ENCODE measurements around the gene FRMD1. TPM values are rescaled to one million over a fixed set of nuclear protein-coding genes. Genes with fewer than 3 reads are reported as not detected.
"Not testable (repeated sequence)": the region's sequence is repeated elsewhere in the genome, so short reads cannot be mapped to it uniquely, and the experiment has no call there.

FRMD1 gene
- total and polyA plus RNA-seq, 2 donors: 0.03 to 0.21 TPM

DNA sequence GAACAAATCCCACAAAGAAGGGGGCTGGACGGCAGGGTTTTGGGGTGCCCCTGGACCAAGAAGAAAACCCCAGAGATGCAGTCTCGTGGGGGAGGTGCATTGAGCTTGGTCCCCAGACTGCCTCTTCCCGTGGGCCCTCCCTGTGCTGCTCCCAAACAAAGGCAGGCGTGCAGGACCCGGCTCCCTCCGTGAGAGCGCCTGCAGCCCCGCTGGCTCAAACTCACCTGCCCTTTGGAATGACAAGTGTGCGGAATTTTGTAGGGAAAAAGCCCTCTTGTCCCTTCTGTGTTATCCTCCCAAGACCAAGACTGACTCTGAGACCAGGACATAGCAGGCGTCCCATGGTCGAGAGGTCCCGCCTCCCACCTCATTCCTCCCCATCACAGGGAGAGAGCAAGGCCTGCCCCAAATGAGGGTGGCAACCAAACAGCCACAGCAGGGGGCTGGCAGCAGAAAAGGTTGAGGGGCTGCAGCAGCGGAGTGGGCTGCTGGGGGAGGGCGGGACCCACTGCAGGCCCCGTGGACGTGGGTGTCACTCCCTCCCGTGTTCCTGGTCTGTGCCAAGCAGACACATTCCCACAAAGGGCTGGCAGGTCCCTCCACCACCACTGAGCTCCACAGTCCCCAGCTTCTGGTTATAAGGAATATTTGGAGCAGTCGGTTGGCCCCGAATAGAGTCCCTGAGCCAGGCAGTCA, 5.6 kb upstream of the FRMD1 start:
- Histone ChIP-seq H3K4me1 (ENCODE audit: insufficient read depth) (no peaks in the 10 kb centered on the region), H3K36me3 (ENCODE audit: insufficient read depth) (no peaks in the 10 kb centered on the region), H3K27ac (ENCODE audit: low read depth) (no peak overlapping the region), H3K4me3 (ENCODE audit: low read depth, low read length) (no peak overlapping the region)
- DNase-seq (ENCODE audit: extremely low spot score): no peak
- 92% methylated on average over 19 of the region's 19 CpGs for WGBS

- H3K27ac ChIP-seq (ENCODE audit: low read depth): no peak overlapping the region
- H3K4me1 ChIP-seq (ENCODE audit: insufficient read depth): no peaks in the 10 kb centered on the region
- DNase-seq (ENCODE audit: extremely low spot score): no peak
- H3K4me3 ChIP-seq (ENCODE audit: low read depth, low read length): no peak overlapping the region
- no peaks in the 10 kb centered on the region for H3K36me3 ChIP-seq (ENCODE audit: insufficient read depth)
- 65% methylated on average over 5 of the region's 5 CpGs for WGBS
These were observed 4.5 kb upstream of the FRMD1 start for GRCh38 chr6:168083514-168083885.

- DNase-seq (ENCODE audit: extremely low spot score): no peak
- Histone ChIP-seq H3K4me3 (ENCODE audit: low read depth, low read length) (no peak overlapping the region), H3K4me1 (ENCODE audit: insufficient read depth) (no peaks in the 10 kb centered on the region), H3K27ac (ENCODE audit: low read depth) (no peak overlapping the region), H3K36me3 (ENCODE audit: insufficient read depth) (no peaks in the 10 kb centered on the region)
- WGBS: 65% methylated on average over 17 of the region's 17 CpGs
These were observed 4.0 kb upstream of the FRMD1 start for GRCh38 chr6:168082860-168083513.

DNA sequence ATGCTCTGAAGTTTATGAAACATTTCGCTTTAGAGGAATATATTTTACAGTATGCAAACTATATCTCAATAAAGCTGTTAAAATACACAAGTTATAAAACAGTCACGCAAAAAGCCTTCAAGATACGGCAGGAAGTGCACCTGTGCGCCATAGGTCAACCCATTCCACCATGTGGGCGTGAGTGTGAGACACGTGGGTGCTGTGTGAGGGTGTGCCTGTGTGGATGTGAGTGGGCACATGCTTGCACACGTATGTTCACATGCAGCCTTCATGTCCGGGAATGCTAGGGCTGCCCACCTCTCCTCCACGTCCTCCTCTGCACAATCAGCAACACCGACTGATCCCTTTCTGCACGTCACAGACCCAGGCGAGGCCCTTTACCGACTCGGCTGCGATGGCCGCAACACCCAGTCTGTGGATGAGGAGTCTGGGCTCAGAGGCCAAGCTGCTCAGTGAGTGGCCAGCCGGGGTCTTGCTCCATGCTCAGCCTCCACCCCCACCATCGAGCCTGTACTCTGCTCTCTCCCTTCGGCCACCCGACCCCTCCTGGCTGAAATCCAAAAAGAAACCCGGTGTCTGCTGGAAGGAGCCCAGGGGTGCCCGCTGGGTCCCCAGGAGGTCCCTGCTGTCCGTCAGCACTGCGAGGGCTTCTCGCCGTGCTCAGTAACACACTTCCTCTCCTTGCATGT, 3.0 kb upstream of the FRMD1 start:
- no peaks in the 10 kb centered on the region for H3K4me1 ChIP-seq (ENCODE audit: insufficient read depth)
- no peaks in the 10 kb centered on the region for H3K36me3 ChIP-seq (ENCODE audit: insufficient read depth)
- no peak overlapping the region for H3K27ac ChIP-seq (ENCODE audit: low read depth)
- H3K4me3 ChIP-seq (ENCODE audit: low read depth, low read length): no peak overlapping the region
- WGBS: 84% methylated on average over 26 of the region's 26 CpGs
- no peak for DNase-seq (ENCODE audit: extremely low spot score)

DNA sequence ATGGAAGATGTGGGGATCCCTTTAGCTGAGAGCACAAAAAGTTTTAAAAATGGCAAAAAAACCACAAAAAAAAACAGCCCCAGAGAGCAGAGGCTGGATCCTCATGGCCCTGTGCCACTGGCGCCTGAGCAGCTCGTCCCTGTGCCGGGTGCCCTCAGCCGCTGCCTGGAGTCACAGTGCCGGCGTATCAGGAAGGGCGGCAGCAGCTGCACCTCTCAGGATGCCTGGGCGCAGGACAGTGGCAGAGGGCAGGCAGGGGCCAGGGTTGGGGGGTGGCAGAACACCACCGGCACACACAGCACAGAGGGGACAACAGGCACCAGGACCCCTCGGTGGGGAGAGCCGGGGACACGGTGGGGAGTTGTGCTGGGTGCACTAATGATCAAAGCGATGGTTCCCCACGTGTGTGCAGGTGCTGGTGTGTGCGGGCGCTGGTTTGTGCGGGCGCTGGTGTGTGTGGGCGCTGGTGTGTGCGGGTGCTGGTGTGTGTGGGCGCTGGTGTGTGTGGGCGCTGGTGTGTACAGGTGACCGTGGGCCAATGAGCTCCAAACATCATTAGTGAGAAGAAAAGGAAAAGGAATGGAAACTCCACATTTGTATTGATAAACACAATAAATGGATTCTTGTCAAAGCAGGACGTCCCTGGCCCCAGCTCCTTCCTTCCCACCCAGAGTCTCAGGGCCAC, 1.5 kb upstream of the FRMD1 start:
- DNase-seq (ENCODE audit: extremely low spot score): no peak
- WGBS: 89% methylated on average over 24 of the region's 24 CpGs

DNA sequence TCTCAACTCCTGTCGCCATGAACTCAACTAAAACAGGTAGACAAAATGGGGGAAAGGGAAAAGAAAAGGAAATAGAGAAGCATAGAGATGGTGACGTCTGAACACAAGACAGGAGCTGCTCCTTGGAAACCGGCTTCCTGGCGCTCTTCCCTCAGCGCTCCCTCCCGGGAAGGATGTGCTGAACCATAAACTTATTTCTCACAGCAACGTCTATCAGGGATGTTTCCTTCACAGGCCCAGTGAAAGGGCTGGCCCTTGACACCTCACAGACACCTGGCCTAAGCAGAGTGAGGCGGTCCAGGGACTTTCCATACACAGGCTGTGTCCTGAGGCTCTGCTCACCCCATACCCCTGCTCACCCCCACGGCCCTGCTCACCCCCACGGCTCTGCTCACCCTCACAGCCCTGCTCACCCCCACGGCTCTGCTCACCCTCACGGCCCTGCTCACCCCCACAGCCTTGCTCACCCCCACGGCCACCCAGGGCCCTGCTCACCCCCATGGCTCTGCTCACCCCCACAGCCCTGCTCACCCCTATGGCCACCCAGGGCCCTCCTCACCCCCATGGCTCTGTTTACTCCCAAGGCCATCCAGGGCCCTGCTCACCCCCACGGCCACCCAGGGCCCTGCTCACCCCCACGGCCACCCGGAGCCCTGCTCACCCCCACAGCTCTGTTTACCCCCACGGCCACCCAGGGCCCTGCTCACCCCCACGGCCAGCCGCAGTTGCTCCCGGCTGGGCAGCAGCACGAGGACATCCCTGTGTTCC, 653 bp downstream of the FRMD1 start:
- Histone ChIP-seq H3K36me3 (ENCODE audit: insufficient read depth) (no peaks in the 10 kb centered on the region), H3K4me1 (ENCODE audit: insufficient read depth) (no peaks in the 10 kb centered on the region), H3K4me3 (ENCODE audit: low read depth, low read length) (no peak overlapping the region), H3K27ac (ENCODE audit: low read depth) (no peak overlapping the region)
- no peak for DNase-seq (ENCODE audit: extremely low spot score)
- WGBS: 65% methylated on average over 21 of the region's 21 CpGs

More for the DNA sequence above, 1.5 kb upstream of the FRMD1 start:
- Histone ChIP-seq H3K27ac (ENCODE audit: low read depth) (no peak overlapping the region), H3K36me3 (ENCODE audit: insufficient read depth) (no peaks in the 10 kb centered on the region), H3K4me3 (ENCODE audit: low read depth, low read length) (no peak overlapping the region), H3K4me1 (ENCODE audit: insufficient read depth) (no peaks in the 10 kb centered on the region)

DNA sequence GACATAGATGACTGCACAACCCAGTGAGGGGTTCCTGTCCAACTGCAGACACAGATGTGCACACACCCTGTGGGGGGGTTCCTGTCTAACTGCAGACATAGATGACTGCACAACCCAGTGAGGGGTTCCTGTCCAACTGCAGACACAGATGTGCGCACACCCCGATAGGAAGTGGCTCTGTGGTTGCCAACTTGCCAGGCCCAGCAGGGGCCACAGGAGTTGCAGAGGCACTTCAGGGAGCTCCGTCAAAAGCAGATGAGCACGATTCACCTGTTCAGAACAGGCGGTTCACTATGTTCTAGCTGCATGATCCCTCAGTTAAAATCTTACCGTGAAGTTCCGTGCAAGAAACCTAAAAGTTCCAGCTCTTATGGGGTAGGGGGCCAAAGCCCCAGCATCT, 1.6 kb downstream of the FRMD1 start:
- not testable (repeated sequence) for H3K36me3 ChIP-seq (ENCODE audit: insufficient read depth); DNase-seq (ENCODE audit: extremely low spot score); H3K4me1 ChIP-seq (ENCODE audit: insufficient read depth); H3K27ac ChIP-seq (ENCODE audit: low read depth); H3K4me3 ChIP-seq (ENCODE audit: low read depth, low read length)
- 91% methylated on average over 7 of the region's 7 CpGs for WGBS

DNA sequence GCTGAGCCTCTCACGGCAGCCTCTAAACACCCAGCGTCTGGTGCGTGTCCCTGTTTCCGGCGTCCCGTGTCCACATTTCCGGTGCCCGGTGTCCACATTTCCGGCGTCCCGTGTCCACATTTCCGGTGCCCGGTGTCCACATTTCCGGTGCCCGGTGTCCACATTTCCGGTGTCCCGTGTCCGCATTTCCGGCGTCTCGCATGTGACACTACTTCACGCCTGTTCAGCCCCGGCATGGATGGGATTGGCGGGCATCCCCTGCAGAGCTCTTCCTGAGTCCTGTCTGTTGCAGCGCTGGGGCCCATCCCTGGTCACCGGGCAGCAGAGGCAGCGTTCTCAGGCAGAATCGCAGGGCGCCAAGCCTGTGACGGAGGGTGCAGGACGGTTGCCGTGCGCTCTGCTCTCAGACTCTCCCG, 3.2 kb downstream of the FRMD1 start:
- Histone ChIP-seq H3K4me1 (ENCODE audit: insufficient read depth) (no peaks in the 10 kb centered on the region), H3K27ac (ENCODE audit: low read depth) (no peak overlapping the region), H3K4me3 (ENCODE audit: low read depth, low read length) (no peak overlapping the region), H3K36me3 (ENCODE audit: insufficient read depth) (no peaks in the 10 kb centered on the region)
- 91% methylated on average over 33 of the region's 34 CpGs for WGBS
- DNase-seq (ENCODE audit: extremely low spot score): no peak

GRCh38 chr6:168075216-168075615, 3.8 kb downstream of the FRMD1 start:
- 89% methylated on average over 13 of the region's 13 CpGs for WGBS
- Histone ChIP-seq H3K4me1 (ENCODE audit: insufficient read depth) (no peaks in the 10 kb centered on the region), H3K27ac (ENCODE audit: low read depth) (no peak overlapping the region), H3K4me3 (ENCODE audit: low read depth, low read length) (no peak overlapping the region), H3K36me3 (ENCODE audit: insufficient read depth) (no peaks in the 10 kb centered on the region)
- DNase-seq (ENCODE audit: extremely low spot score): no peak

- WGBS: 75% methylated on average over 13 of the region's 13 CpGs
These were observed 4.9 kb downstream of the FRMD1 start for GRCh38 chr6:168073937-168074730.

DNA sequence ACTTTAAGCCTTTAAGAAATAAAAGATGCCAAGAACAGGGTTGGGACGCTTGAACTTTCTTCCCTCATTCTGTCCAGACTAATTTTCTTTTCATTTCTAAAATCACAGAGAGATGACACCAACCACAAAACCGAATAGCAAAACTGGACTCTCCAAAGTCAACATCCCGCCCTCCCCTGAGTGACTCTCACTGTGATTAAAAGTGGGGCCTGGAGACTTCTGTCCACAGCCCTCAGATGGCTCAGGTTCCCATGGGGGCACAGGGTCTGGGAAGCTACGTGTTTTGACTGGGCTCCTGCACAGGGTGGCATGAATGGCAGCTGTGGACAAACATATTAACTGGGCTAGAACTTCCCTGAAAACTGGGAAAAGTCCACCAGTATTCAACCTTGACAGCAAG, 6.3 kb downstream of the FRMD1 start:
- H3K27ac ChIP-seq (ENCODE audit: low read depth): no peak overlapping the region
- no peak overlapping the region for H3K4me3 ChIP-seq (ENCODE audit: low read depth, low read length)
- H3K4me1 ChIP-seq (ENCODE audit: insufficient read depth): no peaks in the 10 kb centered on the region
- H3K36me3 ChIP-seq (ENCODE audit: insufficient read depth): no peaks in the 10 kb centered on the region
- no peak for DNase-seq (ENCODE audit: extremely low spot score)
- WGBS: 75% methylated on average over 4 of the region's 4 CpGs

More at GRCh38 chr6:168073937-168074730, 4.9 kb downstream of the FRMD1 start:
- no peak overlapping the region for H3K27ac ChIP-seq (ENCODE audit: low read depth)
- no peaks in the 10 kb centered on the region for H3K36me3 ChIP-seq (ENCODE audit: insufficient read depth)
- no peaks in the 10 kb centered on the region for H3K4me1 ChIP-seq (ENCODE audit: insufficient read depth)
- no peak overlapping the region for H3K4me3 ChIP-seq (ENCODE audit: low read depth, low read length)
- DNase-seq (ENCODE audit: extremely low spot score): no peak

DNA sequence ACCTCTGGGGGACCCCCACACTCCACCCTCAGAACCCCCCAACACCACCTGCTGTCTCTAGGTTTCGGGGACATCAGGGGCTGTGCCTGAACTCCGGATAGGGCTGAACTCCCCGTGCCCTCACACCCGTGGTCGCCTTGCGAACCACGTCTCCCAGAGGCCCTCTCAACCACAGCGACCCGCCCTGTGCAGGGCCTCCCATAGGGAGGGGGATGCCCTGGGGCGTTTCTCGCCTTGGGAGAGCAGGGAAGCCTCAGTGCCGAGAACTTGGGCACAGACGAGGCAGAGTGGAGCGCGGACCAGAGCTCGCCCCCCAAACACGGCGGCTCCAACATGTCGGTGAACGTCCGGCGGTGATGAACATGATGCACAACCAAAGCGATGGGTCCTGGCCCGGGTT, 6.8 kb downstream of the FRMD1 start:
- Histone ChIP-seq H3K4me1 (ENCODE audit: insufficient read depth) (no peaks in the 10 kb centered on the region), H3K36me3 (ENCODE audit: insufficient read depth) (no peaks in the 10 kb centered on the region), H3K27ac (ENCODE audit: low read depth) (no peak overlapping the region), H3K4me3 (ENCODE audit: low read depth, low read length) (no peak overlapping the region)
- WGBS: 89% methylated on average over 24 of the region's 24 CpGs
- no peak for DNase-seq (ENCODE audit: extremely low spot score)
